ENCODE data around the gene JAKMIP2.
"Not testable (repeated sequence)": the region's sequence is repeated elsewhere in the genome, so short reads cannot be mapped to it uniquely, and the experiment has no call there.

JAKMIP2 gene

DNA sequence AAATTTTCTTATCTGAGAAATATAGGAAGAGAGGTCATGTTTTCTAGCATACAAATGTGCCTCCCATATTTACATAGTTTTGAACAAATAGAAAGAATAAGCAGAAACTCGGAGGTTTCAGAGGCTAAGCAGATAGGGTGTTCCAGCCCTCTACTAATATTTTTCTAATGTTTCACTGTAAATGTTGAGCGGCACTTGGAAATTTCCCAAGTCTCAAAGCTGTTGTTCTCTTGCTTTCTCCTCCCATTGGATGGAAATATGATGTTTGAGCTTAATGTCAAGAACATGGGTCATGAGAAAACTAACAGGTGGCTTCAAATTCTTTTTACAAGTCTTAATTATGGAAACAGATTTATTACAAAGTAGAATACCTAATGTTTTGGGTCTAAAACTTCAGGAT lies 43.8 kb upstream of the JAKMIP2 start:
- H3K27ac ChIP-seq (replicated peaks) = no peak overlapping the region
- H3K4me3 ChIP-seq (replicated peaks; ENCODE audit: insufficient read depth, low read length) = no peak overlapping the region
- TF ChIP-seq, protein P1, sequence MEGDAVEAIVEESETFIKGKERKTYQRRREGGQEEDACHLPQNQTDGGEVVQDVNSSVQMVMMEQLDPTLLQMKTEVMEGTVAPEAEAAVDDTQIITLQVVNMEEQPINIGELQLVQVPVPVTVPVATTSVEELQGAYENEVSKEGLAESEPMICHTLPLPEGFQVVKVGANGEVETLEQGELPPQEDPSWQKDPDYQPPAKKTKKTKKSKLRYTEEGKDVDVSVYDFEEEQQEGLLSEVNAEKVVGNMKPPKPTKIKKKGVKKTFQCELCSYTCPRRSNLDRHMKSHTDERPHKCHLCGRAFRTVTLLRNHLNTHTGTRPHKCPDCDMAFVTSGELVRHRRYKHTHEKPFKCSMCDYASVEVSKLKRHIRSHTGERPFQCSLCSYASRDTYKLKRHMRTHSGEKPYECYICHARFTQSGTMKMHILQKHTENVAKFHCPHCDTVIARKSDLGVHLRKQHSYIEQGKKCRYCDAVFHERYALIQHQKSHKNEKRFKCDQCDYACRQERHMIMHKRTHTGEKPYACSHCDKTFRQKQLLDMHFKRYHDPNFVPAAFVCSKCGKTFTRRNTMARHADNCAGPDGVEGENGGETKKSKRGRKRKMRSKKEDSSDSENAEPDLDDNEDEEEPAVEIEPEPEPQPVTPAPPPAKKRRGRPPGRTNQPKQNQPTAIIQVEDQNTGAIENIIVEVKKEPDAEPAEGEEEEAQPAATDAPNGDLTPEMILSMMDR (IDR thresholded peaks at IDR 0.05; ENCODE audit: insufficient read depth, low read length) = no peak
- TF ChIP-seq SPI1 (IDR thresholded peaks at IDR 0.05; ENCODE audit: borderline replicate concordance, low read depth) = no peak
- TF ChIP-seq POLR2AphosphoS5 (IDR thresholded peaks at IDR 0.05; ENCODE audit: low read depth) = no peak
- TF ChIP-seq GABPA (IDR thresholded peaks at IDR 0.05; ENCODE audit: low read depth) = no peak
- TF ChIP-seq, protein P2, sequence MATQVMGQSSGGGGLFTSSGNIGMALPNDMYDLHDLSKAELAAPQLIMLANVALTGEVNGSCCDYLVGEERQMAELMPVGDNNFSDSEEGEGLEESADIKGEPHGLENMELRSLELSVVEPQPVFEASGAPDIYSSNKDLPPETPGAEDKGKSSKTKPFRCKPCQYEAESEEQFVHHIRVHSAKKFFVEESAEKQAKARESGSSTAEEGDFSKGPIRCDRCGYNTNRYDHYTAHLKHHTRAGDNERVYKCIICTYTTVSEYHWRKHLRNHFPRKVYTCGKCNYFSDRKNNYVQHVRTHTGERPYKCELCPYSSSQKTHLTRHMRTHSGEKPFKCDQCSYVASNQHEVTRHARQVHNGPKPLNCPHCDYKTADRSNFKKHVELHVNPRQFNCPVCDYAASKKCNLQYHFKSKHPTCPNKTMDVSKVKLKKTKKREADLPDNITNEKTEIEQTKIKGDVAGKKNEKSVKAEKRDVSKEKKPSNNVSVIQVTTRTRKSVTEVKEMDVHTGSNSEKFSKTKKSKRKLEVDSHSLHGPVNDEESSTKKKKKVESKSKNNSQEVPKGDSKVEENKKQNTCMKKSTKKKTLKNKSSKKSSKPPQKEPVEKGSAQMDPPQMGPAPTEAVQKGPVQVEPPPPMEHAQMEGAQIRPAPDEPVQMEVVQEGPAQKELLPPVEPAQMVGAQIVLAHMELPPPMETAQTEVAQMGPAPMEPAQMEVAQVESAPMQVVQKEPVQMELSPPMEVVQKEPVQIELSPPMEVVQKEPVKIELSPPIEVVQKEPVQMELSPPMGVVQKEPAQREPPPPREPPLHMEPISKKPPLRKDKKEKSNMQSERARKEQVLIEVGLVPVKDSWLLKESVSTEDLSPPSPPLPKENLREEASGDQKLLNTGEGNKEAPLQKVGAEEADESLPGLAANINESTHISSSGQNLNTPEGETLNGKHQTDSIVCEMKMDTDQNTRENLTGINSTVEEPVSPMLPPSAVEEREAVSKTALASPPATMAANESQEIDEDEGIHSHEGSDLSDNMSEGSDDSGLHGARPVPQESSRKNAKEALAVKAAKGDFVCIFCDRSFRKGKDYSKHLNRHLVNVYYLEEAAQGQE (IDR thresholded peaks at IDR 0.05; ENCODE audit: insufficient replicate concordance, low read depth) = no peak
- peaks cover 3% of the 10 kb centered on the region for H3K27me3 ChIP-seq (ENCODE audit: insufficient read depth, poor library complexity, severe bottlenecking)
- DNase-seq (ENCODE audit: low read depth in 1 of 2, low spot score in 1 of 2) = no peak

DNA sequence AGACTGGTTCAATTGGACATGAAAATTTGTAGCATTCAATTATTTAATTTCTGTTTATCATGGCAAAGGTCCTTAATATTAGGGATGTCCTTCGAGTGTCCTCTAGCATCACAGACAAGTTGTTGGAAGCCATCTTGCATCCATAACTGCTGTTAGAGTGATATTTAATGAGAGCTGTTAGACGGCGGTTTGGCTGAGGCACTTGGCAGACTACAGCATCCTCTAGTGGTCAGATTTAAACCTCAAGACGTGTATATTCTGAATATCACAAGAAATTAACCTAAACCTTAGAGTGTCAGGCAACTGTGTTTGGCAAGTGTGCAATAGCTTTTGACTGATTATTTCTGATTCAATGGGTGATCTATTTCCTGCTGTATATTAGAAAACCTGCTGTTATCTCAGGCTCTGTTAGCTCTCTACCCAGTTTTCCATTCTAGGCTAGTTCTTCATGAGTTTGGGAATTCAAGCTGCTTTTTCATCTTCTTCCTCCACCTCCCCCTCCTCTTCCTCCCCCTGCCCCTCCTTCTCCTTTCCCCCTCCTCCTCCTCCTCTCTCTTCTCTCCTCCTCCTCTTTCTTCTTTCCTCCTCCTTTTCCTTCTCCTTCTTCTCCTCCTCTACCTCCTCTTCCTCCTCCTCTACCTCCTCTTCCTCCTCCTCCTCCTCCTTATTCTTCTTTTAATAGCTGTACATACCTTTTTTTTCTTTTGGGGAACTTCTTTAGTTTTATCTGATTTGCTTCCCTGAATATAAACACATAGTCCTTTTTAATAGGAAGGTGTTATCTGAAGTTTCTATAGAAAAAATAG lies 40.4 kb upstream of the JAKMIP2 start:
- Histone ChIP-seq H3K27me3 (ENCODE audit: insufficient read depth, poor library complexity, severe bottlenecking) (no peaks in the 10 kb centered on the region), H3K4me3 (replicated peaks; ENCODE audit: insufficient read depth, low read length) (no peak overlapping the region), H3K27ac (replicated peaks) (no peak overlapping the region)
- TF ChIP-seq, protein P2 (IDR thresholded peaks at IDR 0.05; ENCODE audit: insufficient replicate concordance, low read depth) = no peak
- TF ChIP-seq SPI1 (IDR thresholded peaks at IDR 0.05; ENCODE audit: borderline replicate concordance, low read depth) (no peak), GABPA (IDR thresholded peaks at IDR 0.05; ENCODE audit: low read depth) (no peak)
- TF ChIP-seq, protein P1 (IDR thresholded peaks at IDR 0.05; ENCODE audit: insufficient read depth, low read length) = peak; percentile 96
- peak; percentile 41 to 52 for DNase-seq (ENCODE audit: low read depth in 1 of 2, low spot score in 1 of 2)

DNA sequence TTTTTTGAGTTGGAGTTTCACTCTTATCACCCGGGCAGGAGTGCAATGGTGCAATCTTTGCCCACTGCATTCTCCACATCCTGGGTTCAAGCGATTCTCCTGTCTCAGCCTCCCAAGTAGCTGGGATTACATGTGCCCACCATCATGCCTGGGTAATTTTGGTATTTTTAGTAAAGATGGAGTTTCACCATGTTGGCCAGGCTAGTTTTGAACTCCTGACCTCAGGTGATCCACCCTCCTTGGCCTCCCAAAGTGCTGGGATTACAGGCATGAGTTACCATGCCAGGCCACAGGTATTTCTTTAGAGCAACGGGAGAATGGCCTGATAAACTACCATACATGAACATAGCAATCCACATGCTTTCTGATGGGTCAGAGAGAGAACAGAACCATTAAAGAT lies 39.7 kb upstream of the JAKMIP2 start:
- not testable (repeated sequence) for H3K27ac ChIP-seq (replicated peaks); DNase-seq (ENCODE audit: low read depth in 1 of 2, low spot score in 1 of 2); H3K27me3 ChIP-seq (ENCODE audit: insufficient read depth, poor library complexity, severe bottlenecking); H3K4me3 ChIP-seq (replicated peaks; ENCODE audit: insufficient read depth, low read length)

DNA sequence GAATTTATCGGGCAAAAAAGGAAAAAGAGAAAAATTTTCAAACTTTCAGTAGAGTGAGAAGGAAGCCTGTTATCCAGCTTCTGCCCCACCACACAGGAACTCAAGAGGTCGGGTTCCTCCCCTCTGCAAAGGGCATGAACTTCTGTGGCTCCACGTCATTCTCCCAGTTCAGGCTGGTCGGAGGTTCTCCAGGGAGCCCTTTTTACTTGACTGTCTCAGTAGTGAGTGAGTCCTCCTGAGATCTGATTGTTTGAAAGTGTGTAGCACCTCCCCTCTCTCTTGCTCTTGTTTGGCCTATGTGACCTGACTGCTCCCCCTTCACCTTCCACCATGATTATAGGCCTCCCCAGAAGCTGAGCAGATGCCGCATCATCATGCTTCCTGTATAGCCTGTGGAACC lies 39.2 kb upstream of the JAKMIP2 start:
- no peak for TF ChIP-seq SPI1 (IDR thresholded peaks at IDR 0.05; ENCODE audit: borderline replicate concordance, low read depth)
- TF ChIP-seq, protein P1 (IDR thresholded peaks at IDR 0.05; ENCODE audit: insufficient read depth, low read length) = no peak
- no peak for TF ChIP-seq POLR2AphosphoS5 (IDR thresholded peaks at IDR 0.05; ENCODE audit: low read depth)
- TF ChIP-seq, protein P2 (IDR thresholded peaks at IDR 0.05; ENCODE audit: insufficient replicate concordance, low read depth) = no peak
- no peak for TF ChIP-seq GABPA (IDR thresholded peaks at IDR 0.05; ENCODE audit: low read depth)
- H3K27ac ChIP-seq (replicated peaks) = no peak overlapping the region
- no peak overlapping the region for H3K4me3 ChIP-seq (replicated peaks; ENCODE audit: insufficient read depth, low read length)
- no peaks in the 10 kb centered on the region for H3K27me3 ChIP-seq (ENCODE audit: insufficient read depth, poor library complexity, severe bottlenecking)
- DNase-seq (ENCODE audit: low read depth in 1 of 2, low spot score in 1 of 2) = no peak

Data from HL-60 (cell line).